NB4 (cell line): ENCODE measurements around the gene BPIFB6.

Experiments used
- DNase-seq: peaks from one replicate; pipeline ENCODE4 v3.0.0; 2010; ENCODE audit warnings: low read depth
- H3K4me3 ChIP-seq: one replicate; pipeline ENCODE4 v1.5.1; 2011; ENCODE audit warnings: mild to moderate bottlenecking, low read depth, low read length, moderate library complexity
- MYC ChIP-seq: IDR thresholded peaks from 2 replicates; pipeline ENCODE4 v1.6.1; 2011; ENCODE audit warnings: low read depth, low read length
- POLR2A ChIP-seq: IDR thresholded peaks from 2 replicates; pipeline ENCODE4 v1.6.1; 2011; ENCODE audit warnings: mild to moderate bottlenecking; ENCODE audit not compliant: insufficient read length; ENCODE audit errors: extremely low read depth
- TF ChIP-seq, protein P1 (sequence below): IDR thresholded peaks from 2 replicates; pipeline ENCODE4 v1.6.1; 2011; ENCODE audit warnings: low read depth, low read length
- TF ChIP-seq, protein P2 (sequence below): IDR thresholded peaks from one replicate; pipeline ENCODE4 v1.5.1; 2012; ENCODE audit warnings: low read depth, low read length

Gene BPIFB6

DNA sequence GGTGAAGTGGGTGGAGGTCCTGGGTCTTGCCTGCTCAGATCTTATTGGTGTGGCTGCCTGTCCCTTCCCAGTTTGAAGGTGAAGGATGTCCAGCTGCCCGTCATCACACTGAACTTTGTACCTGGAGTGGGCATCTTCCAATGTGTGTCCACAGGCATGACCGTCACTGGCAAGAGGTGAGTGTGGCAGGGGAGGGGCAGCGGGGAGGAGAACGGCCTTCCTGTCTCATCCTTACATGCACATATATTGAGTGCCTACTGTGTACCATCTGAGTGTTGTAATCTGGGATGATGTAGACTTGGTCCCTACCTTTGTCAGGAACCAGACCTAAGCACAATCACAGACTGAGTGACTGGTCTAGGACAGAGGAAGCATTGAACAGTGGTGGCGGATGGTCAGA lies 2.7 kb downstream of the BPIFB6 start:
- no peak for DNase-seq
- TF ChIP-seq MYC (no peak), POLR2A (no peak)
- H3K4me3 ChIP-seq: no peak overlapping the region

DNA sequence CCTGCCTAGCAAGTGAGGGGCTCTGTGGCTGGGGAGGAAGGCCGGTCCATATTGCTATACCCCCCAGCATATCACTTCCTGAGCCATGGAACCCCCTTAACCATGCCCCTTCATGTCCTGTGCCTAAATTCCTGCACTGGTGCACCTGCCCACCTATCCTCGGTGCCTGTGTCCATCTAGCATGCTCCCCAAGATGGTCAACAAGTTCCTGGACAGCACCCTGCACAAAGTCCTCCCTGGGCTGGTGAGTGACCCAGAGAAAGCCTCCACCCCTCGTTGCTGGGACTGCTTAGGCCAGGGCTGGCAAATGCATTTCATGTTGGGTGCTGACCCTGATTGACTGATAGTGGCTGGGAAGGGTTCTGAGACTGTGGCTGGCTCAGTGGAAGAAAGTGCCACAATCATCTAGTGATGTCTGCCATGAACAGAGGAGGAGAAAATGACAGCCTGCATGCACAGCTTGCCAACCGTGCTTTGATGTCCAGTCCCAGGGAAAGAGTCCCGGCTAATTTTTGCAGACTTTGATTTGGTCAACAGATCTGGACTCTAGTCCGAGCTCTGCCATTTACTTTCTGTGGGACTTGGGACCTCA lies 3.5 kb downstream of the BPIFB6 start:
- TF ChIP-seq, protein P1, sequence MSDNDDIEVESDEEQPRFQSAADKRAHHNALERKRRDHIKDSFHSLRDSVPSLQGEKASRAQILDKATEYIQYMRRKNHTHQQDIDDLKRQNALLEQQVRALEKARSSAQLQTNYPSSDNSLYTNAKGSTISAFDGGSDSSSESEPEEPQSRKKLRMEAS: no peak
- no peak for TF ChIP-seq MYC
- no peak for TF ChIP-seq POLR2A
- TF ChIP-seq, protein P2, sequence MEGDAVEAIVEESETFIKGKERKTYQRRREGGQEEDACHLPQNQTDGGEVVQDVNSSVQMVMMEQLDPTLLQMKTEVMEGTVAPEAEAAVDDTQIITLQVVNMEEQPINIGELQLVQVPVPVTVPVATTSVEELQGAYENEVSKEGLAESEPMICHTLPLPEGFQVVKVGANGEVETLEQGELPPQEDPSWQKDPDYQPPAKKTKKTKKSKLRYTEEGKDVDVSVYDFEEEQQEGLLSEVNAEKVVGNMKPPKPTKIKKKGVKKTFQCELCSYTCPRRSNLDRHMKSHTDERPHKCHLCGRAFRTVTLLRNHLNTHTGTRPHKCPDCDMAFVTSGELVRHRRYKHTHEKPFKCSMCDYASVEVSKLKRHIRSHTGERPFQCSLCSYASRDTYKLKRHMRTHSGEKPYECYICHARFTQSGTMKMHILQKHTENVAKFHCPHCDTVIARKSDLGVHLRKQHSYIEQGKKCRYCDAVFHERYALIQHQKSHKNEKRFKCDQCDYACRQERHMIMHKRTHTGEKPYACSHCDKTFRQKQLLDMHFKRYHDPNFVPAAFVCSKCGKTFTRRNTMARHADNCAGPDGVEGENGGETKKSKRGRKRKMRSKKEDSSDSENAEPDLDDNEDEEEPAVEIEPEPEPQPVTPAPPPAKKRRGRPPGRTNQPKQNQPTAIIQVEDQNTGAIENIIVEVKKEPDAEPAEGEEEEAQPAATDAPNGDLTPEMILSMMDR: no peak
- DNase-seq: no peak
- no peak overlapping the region for H3K4me3 ChIP-seq

DNA sequence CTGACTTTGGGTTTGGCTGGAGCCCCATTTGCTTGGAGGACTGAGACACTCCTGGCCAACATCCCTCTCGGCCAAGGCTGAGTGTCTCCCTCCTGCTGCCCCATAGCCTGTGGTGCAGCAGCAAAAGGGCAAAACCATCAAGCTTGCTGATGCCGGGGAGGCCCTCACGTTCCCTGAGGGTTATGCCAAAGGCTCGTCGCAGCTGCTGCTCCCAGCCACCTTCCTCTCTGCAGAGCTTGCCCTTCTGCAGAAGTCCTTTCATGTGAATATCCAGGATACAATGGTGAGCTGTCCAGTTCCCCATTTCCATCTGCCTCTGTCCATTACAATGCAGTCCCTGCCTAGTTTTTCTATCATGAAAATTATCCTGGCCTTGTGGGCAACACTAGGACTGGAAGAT lies 6.0 kb downstream of the BPIFB6 start:
- TF ChIP-seq, protein P2: no peak
- TF ChIP-seq MYC (no peak), POLR2A (no peak)
- TF ChIP-seq, protein P1: no peak
- no peak overlapping the region for H3K4me3 ChIP-seq
- DNase-seq: no peak

DNA sequence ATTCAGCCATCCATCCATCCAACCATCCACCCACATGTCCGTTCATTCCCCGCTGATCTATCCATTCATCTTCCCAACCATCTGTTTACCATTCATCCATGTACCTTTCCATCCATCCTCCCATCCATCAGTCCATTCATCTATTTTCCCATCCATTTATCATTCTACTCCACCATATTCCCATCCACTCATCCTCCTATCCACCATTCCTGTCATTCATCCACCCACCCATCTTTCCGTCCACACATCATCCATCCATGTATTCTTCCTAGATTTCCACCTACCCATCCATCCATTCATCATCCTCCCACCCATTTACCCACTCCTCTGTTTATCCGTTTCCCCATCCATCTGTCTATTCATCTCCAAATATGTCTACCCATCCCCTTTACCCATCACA lies 6.8 kb downstream of the BPIFB6 start:
- DNase-seq: no peak
- no peak overlapping the region for H3K4me3 ChIP-seq
- TF ChIP-seq, protein P1: no peak
- no peak for TF ChIP-seq MYC
- TF ChIP-seq, protein P2: no peak

DNA sequence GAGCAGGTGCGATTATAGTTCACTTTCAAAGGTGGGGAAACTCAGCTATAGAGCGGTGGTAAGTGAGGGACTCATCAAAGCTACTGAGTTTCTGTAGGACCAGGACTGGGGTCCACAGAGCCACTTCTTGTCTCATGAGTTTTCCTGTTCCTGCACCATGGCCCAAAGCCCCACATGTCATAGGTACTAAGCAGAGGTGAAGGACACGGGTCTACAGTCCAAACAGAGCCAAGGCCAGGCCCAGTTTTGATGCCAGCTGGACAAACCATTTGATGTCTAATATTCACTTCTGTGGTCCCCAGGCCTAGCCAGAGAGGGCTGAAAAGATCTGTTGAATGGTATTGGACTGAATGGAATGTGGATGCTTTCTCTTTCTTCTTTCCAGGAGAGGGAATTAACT lies 11.0 kb downstream of the BPIFB6 start:
- TF ChIP-seq MYC: no peak
- TF ChIP-seq, protein P2: no peak
- TF ChIP-seq, protein P1: no peak
- TF ChIP-seq POLR2A: no peak
- no peak overlapping the region for H3K4me3 ChIP-seq
- DNase-seq: no peak

DNA sequence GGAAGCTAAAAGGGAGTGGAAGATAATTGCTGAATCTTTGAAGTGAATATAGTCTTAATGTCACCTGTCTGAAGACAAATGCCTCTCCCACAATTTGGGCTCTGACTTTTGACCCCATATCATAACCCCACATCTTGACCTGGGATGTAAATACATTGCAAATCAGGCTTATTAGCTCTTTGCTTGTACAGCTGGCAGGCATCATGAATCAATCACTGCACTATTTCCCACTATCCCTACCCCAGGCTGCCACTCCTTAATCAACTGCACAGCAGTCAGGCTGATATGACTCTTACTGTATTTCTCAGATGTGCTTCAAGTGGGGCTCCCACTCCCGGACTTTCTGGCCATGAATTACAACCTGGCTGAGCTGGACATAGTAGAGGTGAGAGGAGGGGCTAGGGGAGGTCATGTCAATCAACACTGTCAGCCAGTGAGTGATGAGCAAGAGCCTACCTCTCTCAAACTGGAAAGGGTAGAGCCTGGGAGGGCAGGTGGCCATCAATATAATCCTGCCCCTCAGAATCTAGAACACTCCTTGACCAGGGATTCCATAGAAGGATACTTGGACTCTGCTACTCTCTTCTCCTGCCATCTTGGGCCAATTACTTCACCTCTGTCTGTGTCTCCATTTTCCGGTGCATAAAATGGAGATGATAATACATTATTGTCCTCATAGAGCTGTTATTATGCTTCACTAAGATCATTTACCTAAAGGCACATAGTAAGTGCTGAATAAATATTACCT lies 11.7 kb downstream of the BPIFB6 start:
- TF ChIP-seq MYC (no peak), POLR2A (no peak)
- TF ChIP-seq, protein P2: no peak
- TF ChIP-seq, protein P1: no peak
- DNase-seq: no peak
- no peak overlapping the region for H3K4me3 ChIP-seq
